ENCODE measurements around the gene JRKL.
A peak's percentile ranks its signal among the peaks of the same experiment; 100 is the strongest.

Gene JRKL

DNA sequence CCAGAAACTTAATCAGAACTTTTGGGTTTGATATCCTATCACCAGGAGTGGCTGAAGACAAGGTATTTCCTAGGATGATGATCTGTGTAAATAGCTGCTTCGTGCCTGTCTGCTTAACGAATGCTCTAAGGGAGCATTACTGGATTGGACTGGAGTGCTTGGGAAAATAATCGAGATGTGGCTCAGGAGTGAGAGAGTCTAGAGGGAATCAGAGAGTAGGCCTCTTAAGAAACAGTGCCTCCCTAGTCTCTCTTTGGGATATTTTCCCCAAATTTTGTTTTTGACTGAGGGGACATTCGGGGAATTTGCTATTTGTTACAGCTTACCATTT lies 49.3 kb upstream of the JRKL start:
- H3K36me3 ChIP-seq (ENCODE audit: control insufficient read depth in 2 of 2, insufficient read depth in 1 of 2, low read length in 2 of 2) = no peaks in the 10 kb centered on the region
- ChIA-PET CTCF (interaction anchor here (0.9 to 1.7 kb wide), 3 partner anchors 33 to 285 kb away, joined by 4 to 9 read pairs (median 4); no protein-coding TSS in a partner anchor), POLR2A (no interaction called here)
- no peak overlapping the region for H3K4me3 ChIP-seq (ENCODE audit: low read depth, low read length)
- no peak overlapping the region for H3K27ac ChIP-seq (ENCODE audit: extremely low read depth, low read depth, low read length)
- TF ChIP-seq ZNF433 (tag by site-specific recombination; IDR thresholded peaks at IDR 0.05; ENCODE audit: low read depth) (no peak), ZSCAN5A (tag by site-specific recombination; IDR thresholded peaks at IDR 0.05) (no peak), ZNF621 (tag by site-specific recombination; IDR thresholded peaks at IDR 0.05) (no peak), TRIM28 (IDR thresholded peaks at IDR 0.05; ENCODE audit: borderline replicate concordance, low read length) (no peak), WT1 (tag by site-specific recombination; IDR thresholded peaks at IDR 0.05) (no peak), ZNF658 (tag by site-specific recombination; IDR thresholded peaks at IDR 0.05) (no peak), ZNF404 (tag by site-specific recombination; IDR thresholded peaks at IDR 0.05) (no peak), ZNF704 (tag by site-specific recombination; IDR thresholded peaks at IDR 0.05) (no peak), ZNF26 (tag by site-specific recombination; IDR thresholded peaks at IDR 0.05) (no peak), REPIN1 (tag by site-specific recombination; IDR thresholded peaks at IDR 0.05; ENCODE audit: low read depth) (no peak), ZNF48 (tag by site-specific recombination; IDR thresholded peaks at IDR 0.05) (no peak), KLF10 (tag by site-specific recombination; IDR thresholded peaks at IDR 0.05) (no peak), ZFP3 (tag by site-specific recombination; IDR thresholded peaks at IDR 0.05; ENCODE audit: low read depth) (no peak), KLF17 (tag by site-specific recombination; IDR thresholded peaks at IDR 0.05) (no peak), KLF16 (tag by site-specific recombination; IDR thresholded peaks at IDR 0.05) (no peak), HOXC10 (CRISPR knock-in tag; IDR thresholded peaks at IDR 0.05) (no peak)
- TF ChIP-seq, protein P1, sequence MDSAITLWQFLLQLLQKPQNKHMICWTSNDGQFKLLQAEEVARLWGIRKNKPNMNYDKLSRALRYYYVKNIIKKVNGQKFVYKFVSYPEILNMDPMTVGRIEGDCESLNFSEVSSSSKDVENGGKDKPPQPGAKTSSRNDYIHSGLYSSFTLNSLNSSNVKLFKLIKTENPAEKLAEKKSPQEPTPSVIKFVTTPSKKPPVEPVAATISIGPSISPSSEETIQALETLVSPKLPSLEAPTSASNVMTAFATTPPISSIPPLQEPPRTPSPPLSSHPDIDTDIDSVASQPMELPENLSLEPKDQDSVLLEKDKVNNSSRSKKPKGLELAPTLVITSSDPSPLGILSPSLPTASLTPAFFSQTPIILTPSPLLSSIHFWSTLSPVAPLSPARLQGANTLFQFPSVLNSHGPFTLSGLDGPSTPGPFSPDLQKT (IDR thresholded peaks at IDR 0.05; ENCODE audit: borderline replicate concordance, low read depth, low read length) = no peak
- no peaks in the 10 kb centered on the region for H3K9me3 ChIP-seq (ENCODE audit: control insufficient read depth, insufficient read depth, low read depth, low read length)
- peaks cover 6% of the 10 kb centered on the region for H3K4me1 ChIP-seq (ENCODE audit: control insufficient read depth, insufficient read depth, low read length)

GRCh38 chr11:96341211-96342013 lies 48.4 kb upstream of the JRKL start:
- Histone ChIP-seq H3K4me1 (ENCODE audit: control insufficient read depth, insufficient read depth, low read length) (peaks cover 6% of the 10 kb centered on the region), H3K27ac (ENCODE audit: extremely low read depth, low read depth, low read length) (no peak overlapping the region; the same call in 1 of the 2 replicates), H3K36me3 (ENCODE audit: control insufficient read depth in 2 of 2, insufficient read depth in 1 of 2, low read length in 2 of 2) (no peaks in the 10 kb centered on the region), H3K4me3 (ENCODE audit: low read depth, low read length) (peak overlapping the region; percentile 73), H3K9me3 (ENCODE audit: control insufficient read depth, insufficient read depth, low read depth, low read length) (no peaks in the 10 kb centered on the region)
- TF ChIP-seq OSR2 (tag by site-specific recombination; IDR thresholded peaks at IDR 0.05) (peak; percentile 45; the same call in 1 of the 2 replicates), GLIS1 (tag by site-specific recombination; IDR thresholded peaks at IDR 0.05) (peak; percentile 45; the same call in 1 of the 2 replicates), ZNF157 (tag by site-specific recombination; IDR thresholded peaks at IDR 0.05) (no peak), ZNF426 (tag by site-specific recombination; IDR thresholded peaks at IDR 0.05) (no peak)
- TF ChIP-seq, protein P2, sequence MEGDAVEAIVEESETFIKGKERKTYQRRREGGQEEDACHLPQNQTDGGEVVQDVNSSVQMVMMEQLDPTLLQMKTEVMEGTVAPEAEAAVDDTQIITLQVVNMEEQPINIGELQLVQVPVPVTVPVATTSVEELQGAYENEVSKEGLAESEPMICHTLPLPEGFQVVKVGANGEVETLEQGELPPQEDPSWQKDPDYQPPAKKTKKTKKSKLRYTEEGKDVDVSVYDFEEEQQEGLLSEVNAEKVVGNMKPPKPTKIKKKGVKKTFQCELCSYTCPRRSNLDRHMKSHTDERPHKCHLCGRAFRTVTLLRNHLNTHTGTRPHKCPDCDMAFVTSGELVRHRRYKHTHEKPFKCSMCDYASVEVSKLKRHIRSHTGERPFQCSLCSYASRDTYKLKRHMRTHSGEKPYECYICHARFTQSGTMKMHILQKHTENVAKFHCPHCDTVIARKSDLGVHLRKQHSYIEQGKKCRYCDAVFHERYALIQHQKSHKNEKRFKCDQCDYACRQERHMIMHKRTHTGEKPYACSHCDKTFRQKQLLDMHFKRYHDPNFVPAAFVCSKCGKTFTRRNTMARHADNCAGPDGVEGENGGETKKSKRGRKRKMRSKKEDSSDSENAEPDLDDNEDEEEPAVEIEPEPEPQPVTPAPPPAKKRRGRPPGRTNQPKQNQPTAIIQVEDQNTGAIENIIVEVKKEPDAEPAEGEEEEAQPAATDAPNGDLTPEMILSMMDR (tag by site-specific recombination; IDR thresholded peaks at IDR 0.05) = 0 out of 2 replicates have a peak, but pooled peaks have one; percentile 32
- TF ChIP-seq, protein P3, sequence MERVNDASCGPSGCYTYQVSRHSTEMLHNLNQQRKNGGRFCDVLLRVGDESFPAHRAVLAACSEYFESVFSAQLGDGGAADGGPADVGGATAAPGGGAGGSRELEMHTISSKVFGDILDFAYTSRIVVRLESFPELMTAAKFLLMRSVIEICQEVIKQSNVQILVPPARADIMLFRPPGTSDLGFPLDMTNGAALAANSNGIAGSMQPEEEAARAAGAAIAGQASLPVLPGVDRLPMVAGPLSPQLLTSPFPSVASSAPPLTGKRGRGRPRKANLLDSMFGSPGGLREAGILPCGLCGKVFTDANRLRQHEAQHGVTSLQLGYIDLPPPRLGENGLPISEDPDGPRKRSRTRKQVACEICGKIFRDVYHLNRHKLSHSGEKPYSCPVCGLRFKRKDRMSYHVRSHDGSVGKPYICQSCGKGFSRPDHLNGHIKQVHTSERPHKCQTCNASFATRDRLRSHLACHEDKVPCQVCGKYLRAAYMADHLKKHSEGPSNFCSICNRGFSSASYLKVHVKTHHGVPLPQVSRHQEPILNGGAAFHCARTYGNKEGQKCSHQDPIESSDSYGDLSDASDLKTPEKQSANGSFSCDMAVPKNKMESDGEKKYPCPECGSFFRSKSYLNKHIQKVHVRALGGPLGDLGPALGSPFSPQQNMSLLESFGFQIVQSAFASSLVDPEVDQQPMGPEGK (tag by site-specific recombination; IDR thresholded peaks at IDR 0.05) = peak; percentile 35
- CTCF ChIA-PET = interaction anchor here (0.6 to 2.7 kb wide), 15 partner anchors 9 to 1233 kb away, joined by 3 to 46 read pairs (median 5); no protein-coding TSS in a partner anchor
- POLR2A ChIA-PET = no interaction called here

All from HEK293 (cell line).